ENCODE measurements around the gene ZNF638. TPM values are rescaled to one million over a fixed set of nuclear protein-coding genes. Genes with fewer than 3 reads are reported as not detected.

ZNF638 gene
- total RNA-seq, 1 experiment from 2014 or later = 80.8 TPM

GRCh38 chr2:71372042-71372441 is 40.5 kb downstream of the ZNF638 start:
- ChIA-PET POLR2A (no interaction called here), CTCF (no interaction called here)
- Histone ChIP-seq H3K9me3 (ENCODE audit: control insufficient read depth, insufficient read depth, low read depth, low read length) (no peaks in the 10 kb centered on the region), H3K27ac (ENCODE audit: low read length) (no peak overlapping the region), H3K4me3 (ENCODE audit: low read depth in 2 of 2, low read length in 2 of 2) (no peak overlapping the region), H3K36me3 (ENCODE audit: control insufficient read depth, insufficient read depth, low read length) (peaks cover 21% of the 10 kb centered on the region), H3K4me1 (ENCODE audit: control insufficient read depth, insufficient read depth, low read length) (no peaks in the 10 kb centered on the region), H3K27me3 (ENCODE audit: control insufficient read depth, insufficient read depth, low read length) (no peaks in the 10 kb centered on the region)
- in situ Hi-C loops (cut with HindIII; ENCODE audit: low pct_unique_long_range_greater_than_20kb, low sequenced_read_pairs) = no loop called here
- intact Hi-C loops (cut with micrococcal nuclease; ENCODE audit: unreplicated experiment) = no loop called here
- no peak for ATAC-seq
- DNase-seq (ENCODE audit: low read depth, low spot score) = no peak
- BruUV-seq (replicated peaks) = no TSS peak
- TF ChIP-seq POLR2AphosphoS5 (IDR thresholded peaks at IDR 0.05; ENCODE audit: low read depth, low read length) = no peak
- TF ChIP-seq TCF7L2 (IDR thresholded peaks at IDR 0.05; ENCODE audit: low read depth, low read length) = no peak
- TF ChIP-seq, protein P1, sequence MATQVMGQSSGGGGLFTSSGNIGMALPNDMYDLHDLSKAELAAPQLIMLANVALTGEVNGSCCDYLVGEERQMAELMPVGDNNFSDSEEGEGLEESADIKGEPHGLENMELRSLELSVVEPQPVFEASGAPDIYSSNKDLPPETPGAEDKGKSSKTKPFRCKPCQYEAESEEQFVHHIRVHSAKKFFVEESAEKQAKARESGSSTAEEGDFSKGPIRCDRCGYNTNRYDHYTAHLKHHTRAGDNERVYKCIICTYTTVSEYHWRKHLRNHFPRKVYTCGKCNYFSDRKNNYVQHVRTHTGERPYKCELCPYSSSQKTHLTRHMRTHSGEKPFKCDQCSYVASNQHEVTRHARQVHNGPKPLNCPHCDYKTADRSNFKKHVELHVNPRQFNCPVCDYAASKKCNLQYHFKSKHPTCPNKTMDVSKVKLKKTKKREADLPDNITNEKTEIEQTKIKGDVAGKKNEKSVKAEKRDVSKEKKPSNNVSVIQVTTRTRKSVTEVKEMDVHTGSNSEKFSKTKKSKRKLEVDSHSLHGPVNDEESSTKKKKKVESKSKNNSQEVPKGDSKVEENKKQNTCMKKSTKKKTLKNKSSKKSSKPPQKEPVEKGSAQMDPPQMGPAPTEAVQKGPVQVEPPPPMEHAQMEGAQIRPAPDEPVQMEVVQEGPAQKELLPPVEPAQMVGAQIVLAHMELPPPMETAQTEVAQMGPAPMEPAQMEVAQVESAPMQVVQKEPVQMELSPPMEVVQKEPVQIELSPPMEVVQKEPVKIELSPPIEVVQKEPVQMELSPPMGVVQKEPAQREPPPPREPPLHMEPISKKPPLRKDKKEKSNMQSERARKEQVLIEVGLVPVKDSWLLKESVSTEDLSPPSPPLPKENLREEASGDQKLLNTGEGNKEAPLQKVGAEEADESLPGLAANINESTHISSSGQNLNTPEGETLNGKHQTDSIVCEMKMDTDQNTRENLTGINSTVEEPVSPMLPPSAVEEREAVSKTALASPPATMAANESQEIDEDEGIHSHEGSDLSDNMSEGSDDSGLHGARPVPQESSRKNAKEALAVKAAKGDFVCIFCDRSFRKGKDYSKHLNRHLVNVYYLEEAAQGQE (IDR thresholded peaks at IDR 0.05; ENCODE audit: insufficient read depth in 1 of 2, low read depth in 2 of 2, low read length in 1 of 2) = no peak
- TF ChIP-seq CTCF (IDR thresholded peaks at IDR 0.05) = no peak
- TF ChIP-seq SIN3A (IDR thresholded peaks at IDR 0.05; ENCODE audit: borderline replicate concordance, insufficient read depth, low read depth, low read length) = no peak

GRCh38 chr2:71379086-71379485 is 47.5 kb downstream of the ZNF638 start:
- DNase-seq (ENCODE audit: low read depth, low spot score) = peak; percentile 17
- no peaks in the 10 kb centered on the region; the same call in 1 of the 2 replicates for H3K4me1 ChIP-seq (ENCODE audit: control insufficient read depth, insufficient read depth, low read length)
- CTCF ChIA-PET = no interaction called here
- intact Hi-C loops (cut with micrococcal nuclease; ENCODE audit: unreplicated experiment) (no loop called here), in situ Hi-C loops (cut with HindIII; ENCODE audit: low pct_unique_long_range_greater_than_20kb, low sequenced_read_pairs) (no loop called here)
- H3K36me3 ChIP-seq (ENCODE audit: control insufficient read depth, insufficient read depth, low read length) = peaks cover 30% of the 10 kb centered on the region
- H3K9me3 ChIP-seq (ENCODE audit: control insufficient read depth, insufficient read depth, low read depth, low read length) = no peaks in the 10 kb centered on the region
- no peaks in the 10 kb centered on the region for H3K27me3 ChIP-seq (ENCODE audit: control insufficient read depth, insufficient read depth, low read length)
- no peak for TF ChIP-seq TCF7L2 (IDR thresholded peaks at IDR 0.05; ENCODE audit: low read depth, low read length)
- no peak for TF ChIP-seq SIN3A (IDR thresholded peaks at IDR 0.05; ENCODE audit: borderline replicate concordance, insufficient read depth, low read depth, low read length)
- no peak for TF ChIP-seq CTCF (IDR thresholded peaks at IDR 0.05)
- no peak for TF ChIP-seq POLR2AphosphoS5 (IDR thresholded peaks at IDR 0.05; ENCODE audit: low read depth, low read length)
- TF ChIP-seq, protein P1 (IDR thresholded peaks at IDR 0.05; ENCODE audit: insufficient read depth in 1 of 2, low read depth in 2 of 2, low read length in 1 of 2) = no peak
- H3K27ac ChIP-seq (ENCODE audit: low read length) = no peak overlapping the region
- POLR2A ChIA-PET = no interaction called here
- BruUV-seq (replicated peaks) = TSS peak; percentile 8
- H3K4me3 ChIP-seq (ENCODE audit: low read depth in 2 of 2, low read length in 2 of 2) = no peak overlapping the region
- ATAC-seq = no peak

Data from Panc1 (cell line).